ENCODE results near the gene P4HB. TPM values are rescaled to one million over a fixed set of nuclear protein-coding genes. Genes with fewer than 3 reads are reported as not detected.

P4HB gene
- polyA plus RNA-seq, 1 of the 3 experiments (the other 2 are of a cell fraction) = 165 TPM

DNA sequence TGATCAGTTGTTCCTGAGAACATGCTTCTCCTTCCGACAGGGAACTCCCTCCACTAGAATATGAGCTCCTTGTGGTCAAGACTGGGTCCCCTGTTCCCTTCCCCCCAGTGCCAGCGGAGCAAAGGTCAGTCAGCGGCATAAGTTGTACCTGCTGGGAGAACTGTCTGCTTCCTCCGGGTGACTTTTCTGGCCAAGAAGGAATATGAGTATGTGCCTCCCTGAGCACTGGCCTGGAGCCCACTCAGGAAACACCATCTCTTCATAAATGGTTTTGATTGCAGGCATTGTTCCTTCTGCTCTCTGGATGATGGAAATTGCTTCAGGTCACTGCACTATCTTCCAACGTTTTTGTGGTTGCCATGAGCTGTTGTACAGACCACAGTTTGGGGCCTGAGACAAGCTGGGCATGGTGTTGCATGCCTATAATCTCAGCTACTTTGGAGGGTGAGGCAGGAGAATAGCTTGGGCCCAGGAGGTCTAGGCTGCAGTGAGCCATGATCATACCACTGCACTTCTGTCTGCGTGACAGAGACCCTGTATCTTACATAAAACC lies 2.9 kb upstream of the P4HB start:
- peaks cover 52% of the 10 kb centered on the region for H4K20me1 ChIP-seq (ENCODE audit: insufficient read depth)
- peak overlapping the region; percentile 99 for H3K4me2 ChIP-seq

DNA sequence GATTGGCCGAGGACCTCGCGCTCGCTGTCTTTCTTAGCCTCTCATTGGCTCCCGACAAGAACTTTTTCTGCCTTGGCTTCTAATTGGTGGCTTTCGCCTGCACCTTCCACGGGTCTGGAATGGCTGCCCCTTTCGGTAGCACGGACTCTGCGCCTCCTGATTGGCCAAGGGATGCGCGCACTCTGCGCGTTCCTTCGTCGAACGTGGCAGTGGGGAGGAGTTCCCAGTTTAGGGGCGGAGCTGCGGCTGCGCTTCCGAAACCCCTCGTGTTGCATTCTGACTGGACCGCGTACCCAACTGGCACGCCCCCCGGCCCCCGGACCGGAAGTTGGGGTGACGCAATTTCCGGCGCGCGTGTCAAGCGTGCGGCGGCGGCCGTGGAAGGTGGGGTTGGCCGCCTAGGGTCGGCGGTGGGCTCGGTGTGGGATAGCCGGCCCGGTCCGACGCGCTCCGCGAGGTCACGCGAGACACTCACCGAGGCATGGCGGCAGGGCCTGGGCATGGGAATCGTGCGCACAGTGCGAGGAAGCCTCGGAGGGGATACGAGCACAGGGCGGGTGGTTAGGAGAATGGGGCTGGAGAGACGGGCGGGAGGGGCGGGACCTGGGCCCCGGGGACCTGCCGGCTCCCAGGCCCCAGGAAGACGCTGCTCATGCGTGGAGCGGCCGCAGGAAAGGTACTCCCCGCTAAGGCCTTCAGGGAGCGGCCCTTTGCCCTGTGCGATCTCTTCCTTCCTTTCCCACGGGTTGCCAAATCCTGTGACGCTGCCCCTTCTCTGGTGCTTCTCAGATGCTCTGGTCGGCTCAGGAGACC lies 627 bp upstream of the P4HB start:
- Histone ChIP-seq H2AFZ (ENCODE audit: low read depth) (peak overlapping the region; percentile 52; the same call in 1 of the 2 replicates), H4K20me1 (ENCODE audit: insufficient read depth) (peaks cover 53% of the 10 kb centered on the region)
- no peak for TF ChIP-seq SMC3 (IDR thresholded peaks at IDR 0.05; ENCODE audit: low read depth, low read length)
- peak; percentile 96 for TF ChIP-seq CHD2 (IDR thresholded peaks at IDR 0.05; ENCODE audit: low read length, partially characterized antibody)
- TF ChIP-seq, protein P1, sequence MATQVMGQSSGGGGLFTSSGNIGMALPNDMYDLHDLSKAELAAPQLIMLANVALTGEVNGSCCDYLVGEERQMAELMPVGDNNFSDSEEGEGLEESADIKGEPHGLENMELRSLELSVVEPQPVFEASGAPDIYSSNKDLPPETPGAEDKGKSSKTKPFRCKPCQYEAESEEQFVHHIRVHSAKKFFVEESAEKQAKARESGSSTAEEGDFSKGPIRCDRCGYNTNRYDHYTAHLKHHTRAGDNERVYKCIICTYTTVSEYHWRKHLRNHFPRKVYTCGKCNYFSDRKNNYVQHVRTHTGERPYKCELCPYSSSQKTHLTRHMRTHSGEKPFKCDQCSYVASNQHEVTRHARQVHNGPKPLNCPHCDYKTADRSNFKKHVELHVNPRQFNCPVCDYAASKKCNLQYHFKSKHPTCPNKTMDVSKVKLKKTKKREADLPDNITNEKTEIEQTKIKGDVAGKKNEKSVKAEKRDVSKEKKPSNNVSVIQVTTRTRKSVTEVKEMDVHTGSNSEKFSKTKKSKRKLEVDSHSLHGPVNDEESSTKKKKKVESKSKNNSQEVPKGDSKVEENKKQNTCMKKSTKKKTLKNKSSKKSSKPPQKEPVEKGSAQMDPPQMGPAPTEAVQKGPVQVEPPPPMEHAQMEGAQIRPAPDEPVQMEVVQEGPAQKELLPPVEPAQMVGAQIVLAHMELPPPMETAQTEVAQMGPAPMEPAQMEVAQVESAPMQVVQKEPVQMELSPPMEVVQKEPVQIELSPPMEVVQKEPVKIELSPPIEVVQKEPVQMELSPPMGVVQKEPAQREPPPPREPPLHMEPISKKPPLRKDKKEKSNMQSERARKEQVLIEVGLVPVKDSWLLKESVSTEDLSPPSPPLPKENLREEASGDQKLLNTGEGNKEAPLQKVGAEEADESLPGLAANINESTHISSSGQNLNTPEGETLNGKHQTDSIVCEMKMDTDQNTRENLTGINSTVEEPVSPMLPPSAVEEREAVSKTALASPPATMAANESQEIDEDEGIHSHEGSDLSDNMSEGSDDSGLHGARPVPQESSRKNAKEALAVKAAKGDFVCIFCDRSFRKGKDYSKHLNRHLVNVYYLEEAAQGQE (IDR thresholded peaks at IDR 0.05; ENCODE audit: low read depth, low read length) = 0 out of 2 replicates have a peak, but pooled peaks have one; percentile 48
- TF ChIP-seq, protein P2, sequence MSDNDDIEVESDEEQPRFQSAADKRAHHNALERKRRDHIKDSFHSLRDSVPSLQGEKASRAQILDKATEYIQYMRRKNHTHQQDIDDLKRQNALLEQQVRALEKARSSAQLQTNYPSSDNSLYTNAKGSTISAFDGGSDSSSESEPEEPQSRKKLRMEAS (IDR thresholded peaks at IDR 0.05; ENCODE audit: low read depth) = peak; percentile 96
- TF ChIP-seq RXRA (IDR thresholded peaks at IDR 0.05; ENCODE audit: borderline replicate concordance, low read depth) = no peak
- TF ChIP-seq MXI1 (IDR thresholded peaks at IDR 0.05; ENCODE audit: low read depth, low read length) = peak; percentile 97
- peak; percentile 92 for TF ChIP-seq GABPA (IDR thresholded peaks at IDR 0.05; ENCODE audit: low read depth)
- TF ChIP-seq JUND (IDR thresholded peaks at IDR 0.05) = no peak; the same call in 1 of the 2 replicates
- TF ChIP-seq, protein P3, sequence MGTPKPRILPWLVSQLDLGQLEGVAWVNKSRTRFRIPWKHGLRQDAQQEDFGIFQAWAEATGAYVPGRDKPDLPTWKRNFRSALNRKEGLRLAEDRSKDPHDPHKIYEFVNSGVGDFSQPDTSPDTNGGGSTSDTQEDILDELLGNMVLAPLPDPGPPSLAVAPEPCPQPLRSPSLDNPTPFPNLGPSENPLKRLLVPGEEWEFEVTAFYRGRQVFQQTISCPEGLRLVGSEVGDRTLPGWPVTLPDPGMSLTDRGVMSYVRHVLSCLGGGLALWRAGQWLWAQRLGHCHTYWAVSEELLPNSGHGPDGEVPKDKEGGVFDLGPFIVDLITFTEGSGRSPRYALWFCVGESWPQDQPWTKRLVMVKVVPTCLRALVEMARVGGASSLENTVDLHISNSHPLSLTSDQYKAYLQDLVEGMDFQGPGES (IDR thresholded peaks at IDR 0.05; ENCODE audit: low read depth, low read length) = peak; percentile 100

More for the DNA sequence above, 2.9 kb upstream of the P4HB start:
- DNase-seq = no peak
- Histone ChIP-seq H3K27ac (ENCODE audit: low read depth in 2 of 2, low read length in 1 of 2) (peak overlapping the region in 1 of 2 experiments; percentile 92; a peak in 2 of 4 replicates), H2AFZ (ENCODE audit: low read depth) (no peak overlapping the region), H3K4me3 (ENCODE audit: low read depth in 2 of 2, low read length in 1 of 2) (peak overlapping the region in 1 of 2 experiments; percentile 95; a peak in 1 of 4 replicates), H3K4me1 (ENCODE audit: control insufficient read depth in 1 of 2, insufficient read depth in 2 of 2, low read depth in 1 of 2, low read length in 1 of 2) (peaks cover 24 to 59% of the 10 kb centered on the region in 2 experiments), H3F3A (replicated peaks; ENCODE audit: insufficient read depth) (peaks cover 50% of the 10 kb centered on the region), H3K27me3 (ENCODE audit: insufficient read depth) (no peaks in the 10 kb centered on the region), H3K36me3 (replicated peaks in 1 of 2; ENCODE audit: control insufficient read depth in 1 of 2, insufficient read depth in 2 of 2, low read length in 1 of 2) (peaks cover 34 to 49% of the 10 kb centered on the region in 2 experiments), H3K9ac (no peak overlapping the region), H3K9me2 (no peaks in the 10 kb centered on the region), H3K9me3 (no peaks in the 10 kb centered on the region), H3K79me2 (ENCODE audit: insufficient read depth) (peaks cover 77% of the 10 kb centered on the region)
- ChIA-PET CTCF (interaction anchor here (1.3 to 3.6 kb wide), 5 partner anchors 11 to 150 kb away, joined by 3 to 11 read pairs (median 4); partner anchors contain the start of gene SLC25A10), POLR2A (interaction anchor here (0.6 to 1.6 kb wide), 3 partner anchors 30 to 149 kb away, joined by 3 to 5 read pairs (median 3); partner anchors contain the start of gene MCRIP1)
- TF ChIP-seq, protein P4, sequence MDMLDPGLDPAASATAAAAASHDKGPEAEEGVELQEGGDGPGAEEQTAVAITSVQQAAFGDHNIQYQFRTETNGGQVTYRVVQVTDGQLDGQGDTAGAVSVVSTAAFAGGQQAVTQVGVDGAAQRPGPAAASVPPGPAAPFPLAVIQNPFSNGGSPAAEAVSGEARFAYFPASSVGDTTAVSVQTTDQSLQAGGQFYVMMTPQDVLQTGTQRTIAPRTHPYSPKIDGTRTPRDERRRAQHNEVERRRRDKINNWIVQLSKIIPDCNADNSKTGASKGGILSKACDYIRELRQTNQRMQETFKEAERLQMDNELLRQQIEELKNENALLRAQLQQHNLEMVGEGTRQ (IDR thresholded peaks at IDR 0.05; ENCODE audit: borderline replicate concordance, low read depth, low read length) = no peak
- TF ChIP-seq TAF1 (IDR thresholded peaks at IDR 0.05; ENCODE audit: borderline replicate concordance, low read depth, low read length) = no peak
- TF ChIP-seq, protein P5, sequence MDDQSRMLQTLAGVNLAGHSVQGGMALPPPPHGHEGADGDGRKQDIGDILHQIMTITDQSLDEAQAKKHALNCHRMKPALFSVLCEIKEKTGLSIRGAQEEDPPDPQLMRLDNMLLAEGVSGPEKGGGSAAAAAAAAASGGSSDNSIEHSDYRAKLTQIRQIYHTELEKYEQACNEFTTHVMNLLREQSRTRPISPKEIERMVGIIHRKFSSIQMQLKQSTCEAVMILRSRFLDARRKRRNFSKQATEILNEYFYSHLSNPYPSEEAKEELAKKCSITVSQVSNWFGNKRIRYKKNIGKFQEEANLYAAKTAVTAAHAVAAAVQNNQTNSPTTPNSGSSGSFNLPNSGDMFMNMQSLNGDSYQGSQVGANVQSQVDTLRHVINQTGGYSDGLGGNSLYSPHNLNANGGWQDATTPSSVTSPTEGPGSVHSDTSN (IDR thresholded peaks at IDR 0.05) = no peak
- TF ChIP-seq, protein P6, sequence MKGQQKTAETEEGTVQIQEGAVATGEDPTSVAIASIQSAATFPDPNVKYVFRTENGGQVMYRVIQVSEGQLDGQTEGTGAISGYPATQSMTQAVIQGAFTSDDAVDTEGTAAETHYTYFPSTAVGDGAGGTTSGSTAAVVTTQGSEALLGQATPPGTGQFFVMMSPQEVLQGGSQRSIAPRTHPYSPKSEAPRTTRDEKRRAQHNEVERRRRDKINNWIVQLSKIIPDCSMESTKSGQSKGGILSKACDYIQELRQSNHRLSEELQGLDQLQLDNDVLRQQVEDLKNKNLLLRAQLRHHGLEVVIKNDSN (IDR thresholded peaks at IDR 0.05; ENCODE audit: borderline replicate concordance, low read depth) = no peak
- WGBS (ENCODE audit: low lambda C conversion rate) = 73% methylated on average over 6 of the region's 6 CpGs

More for the DNA sequence above, 627 bp upstream of the P4HB start:
- POLR2A ChIA-PET = interaction anchor here (0.6 to 2.3 kb wide), 9 partner anchors 9 to 178 kb away, joined by 3 to 16 read pairs (median 3); partner anchors contain the start of genes ALYREF, ANAPC11, ARHGDIA and MRPL12
- Histone ChIP-seq H3K27ac (ENCODE audit: low read depth in 2 of 2, low read length in 1 of 2) (peak overlapping the region; percentile 90 to 92), H3F3A (replicated peaks; ENCODE audit: insufficient read depth) (peaks cover 27% of the 10 kb centered on the region), H3K36me3 (replicated peaks in 1 of 2; ENCODE audit: control insufficient read depth in 1 of 2, insufficient read depth in 2 of 2, low read length in 1 of 2) (peaks cover 31 to 60% of the 10 kb centered on the region in 2 experiments), H3K4me3 (ENCODE audit: low read depth in 2 of 2, low read length in 1 of 2) (peak overlapping the region; percentile 77 to 95), H3K9me2 (no peaks in the 10 kb centered on the region), H3K9me3 (no peaks in the 10 kb centered on the region), H3K79me2 (ENCODE audit: insufficient read depth) (peaks cover 94% of the 10 kb centered on the region), H3K9ac (peak overlapping the region; percentile 98), H3K4me2 (peak overlapping the region; percentile 99), H3K27me3 (ENCODE audit: insufficient read depth) (no peaks in the 10 kb centered on the region), H3K4me1 (ENCODE audit: control insufficient read depth in 1 of 2, insufficient read depth in 2 of 2, low read depth in 1 of 2, low read length in 1 of 2) (peaks cover 28 to 37% of the 10 kb centered on the region in 2 experiments)
- CTCF ChIA-PET = interaction anchor here (0.7 to 3.6 kb wide), 6 partner anchors 9 to 148 kb away, joined by 3 to 13 read pairs (median 6); partner anchors contain the start of genes ARHGDIA and SLC25A10
- peak; percentile 100 for DNase-seq
- under 1% methylated on average over 59 of the region's 74 CpGs for WGBS (ENCODE audit: low lambda C conversion rate)

Measured in SK-N-SH (cell line).